Erythroblast (primary cell): ENCODE measurements around the gene PIM3.
"Not testable (repeated sequence)": the region's sequence is repeated elsewhere in the genome, so short reads cannot be mapped to it uniquely, and the experiment has no call there.

ENCODE experiments used
- GATA1 ChIP-seq: IDR thresholded peaks from 2 replicates; pipeline ENCODE4 v1.6.1; 2011; ENCODE audit warnings: low read depth, mild to moderate bottlenecking, control low read depth, low read length, moderate library complexity
- POLR2A ChIP-seq: IDR thresholded peaks from 2 replicates; pipeline ENCODE4 v1.6.1; 2011; ENCODE audit warnings: mild to moderate bottlenecking, low read length

- not testable (repeated sequence) for TF ChIP-seq POLR2A, GATA1
These were observed 29.3 kb downstream of the PIM3 start for GRCh38 chr22:49989826-49990225.
